Measurements from ENCODE around the gene MCM3AP. TPM values are rescaled to one million over a fixed set of nuclear protein-coding genes. Genes with fewer than 3 reads are reported as not detected.
"Not testable (repeated sequence)": the region's sequence is repeated elsewhere in the genome, so short reads cannot be mapped to it uniquely, and the experiment has no call there.

Gene MCM3AP
- total RNA-seq, 4 donors from 2014 or later = 96.7 to 178 (median 148) TPM

DNA sequence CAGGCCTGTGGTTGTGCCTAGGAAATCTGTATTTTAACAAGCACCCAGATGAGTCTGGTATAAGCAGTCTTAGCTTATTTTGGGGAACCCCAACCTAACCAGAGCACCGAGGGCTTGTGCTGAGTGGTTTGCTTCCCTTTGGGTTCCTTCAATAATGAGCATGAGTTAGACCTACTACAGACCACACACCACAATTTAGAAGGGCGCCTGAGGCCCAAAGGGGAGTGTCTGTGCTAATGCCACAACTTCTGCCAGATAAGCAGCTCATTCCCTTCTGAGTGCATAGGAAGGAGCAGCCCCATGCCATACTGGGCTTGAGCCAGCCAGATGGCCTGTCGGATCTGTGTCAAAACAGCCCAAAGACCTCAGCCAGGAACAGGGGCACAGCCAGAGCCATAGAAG, 41.5 kb downstream of the MCM3AP start:
- H3K27me3 ChIP-seq = no peaks in the 10 kb centered on the region
- H3K9me3 ChIP-seq = no peaks in the 10 kb centered on the region
- no peak overlapping the region for H3K27ac ChIP-seq
- H3K36me3 ChIP-seq = peaks cover 0 to 96% (median 0%) of the 10 kb centered on the region in 3 donors
- no peak for DNase-seq
- no peak for TF ChIP-seq POLR2A (IDR thresholded peaks at IDR 0.05)
- TF ChIP-seq, protein P1, sequence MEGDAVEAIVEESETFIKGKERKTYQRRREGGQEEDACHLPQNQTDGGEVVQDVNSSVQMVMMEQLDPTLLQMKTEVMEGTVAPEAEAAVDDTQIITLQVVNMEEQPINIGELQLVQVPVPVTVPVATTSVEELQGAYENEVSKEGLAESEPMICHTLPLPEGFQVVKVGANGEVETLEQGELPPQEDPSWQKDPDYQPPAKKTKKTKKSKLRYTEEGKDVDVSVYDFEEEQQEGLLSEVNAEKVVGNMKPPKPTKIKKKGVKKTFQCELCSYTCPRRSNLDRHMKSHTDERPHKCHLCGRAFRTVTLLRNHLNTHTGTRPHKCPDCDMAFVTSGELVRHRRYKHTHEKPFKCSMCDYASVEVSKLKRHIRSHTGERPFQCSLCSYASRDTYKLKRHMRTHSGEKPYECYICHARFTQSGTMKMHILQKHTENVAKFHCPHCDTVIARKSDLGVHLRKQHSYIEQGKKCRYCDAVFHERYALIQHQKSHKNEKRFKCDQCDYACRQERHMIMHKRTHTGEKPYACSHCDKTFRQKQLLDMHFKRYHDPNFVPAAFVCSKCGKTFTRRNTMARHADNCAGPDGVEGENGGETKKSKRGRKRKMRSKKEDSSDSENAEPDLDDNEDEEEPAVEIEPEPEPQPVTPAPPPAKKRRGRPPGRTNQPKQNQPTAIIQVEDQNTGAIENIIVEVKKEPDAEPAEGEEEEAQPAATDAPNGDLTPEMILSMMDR (IDR thresholded peaks at IDR 0.05) = no peak
- no peak overlapping the region for H3K4me3 ChIP-seq
- H3K4me1 ChIP-seq = no peaks in the 10 kb centered on the region

GRCh38 chr21:46243325-46243724, 42.1 kb downstream of the MCM3AP start:
- Histone ChIP-seq H3K36me3 (peaks cover 0 to 96% (median 0%) of the 10 kb centered on the region in 3 donors), H3K4me3 (no peak overlapping the region), H3K4me1 (no peaks in the 10 kb centered on the region), H3K27me3 (no peaks in the 10 kb centered on the region), H3K27ac (no peak overlapping the region), H3K9me3 (no peaks in the 10 kb centered on the region)
- DNase-seq = no peak
- no peak for TF ChIP-seq POLR2A (IDR thresholded peaks at IDR 0.05)
- TF ChIP-seq, protein P1 (IDR thresholded peaks at IDR 0.05) = no peak

DNA sequence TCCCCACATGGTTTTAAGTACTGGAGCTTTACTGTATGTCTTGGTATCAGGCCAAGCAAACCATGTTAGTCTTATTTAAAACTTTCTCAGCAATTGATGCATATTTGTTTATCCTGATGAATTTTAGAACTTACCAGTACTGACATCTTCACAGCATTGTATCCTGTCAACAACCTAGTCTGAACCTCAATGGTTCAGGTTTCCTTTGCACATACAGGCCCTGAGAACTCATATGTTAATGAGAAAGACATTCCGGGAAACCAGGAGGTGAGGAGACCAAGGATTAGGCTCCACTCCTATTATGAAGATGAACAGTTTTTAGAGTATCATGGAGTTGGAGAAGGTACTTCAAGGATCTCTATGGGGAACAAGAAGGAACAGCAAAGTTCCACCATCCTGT, 43.8 kb downstream of the MCM3AP start:
- H3K4me3 ChIP-seq, H3K27ac ChIP-seq, H3K9me3 ChIP-seq, DNase-seq, H3K4me1 ChIP-seq, H3K27me3 ChIP-seq: not testable (repeated sequence)
- H3K36me3 ChIP-seq = peaks cover 0 to 82% (median 0%) of the 10 kb centered on the region in 3 donors

- TF ChIP-seq, protein P1 (IDR thresholded peaks at IDR 0.05) = no peak
- no peak for TF ChIP-seq POLR2A (IDR thresholded peaks at IDR 0.05)
- Histone ChIP-seq H3K27ac (no peak overlapping the region), H3K27me3 (no peaks in the 10 kb centered on the region), H3K4me3 (no peak overlapping the region), H3K9me3 (no peaks in the 10 kb centered on the region), H3K36me3 (peaks cover 0 to 82% (median 0%) of the 10 kb centered on the region in 3 donors), H3K4me1 (no peaks in the 10 kb centered on the region)
- DNase-seq = no peak
These were observed 45.5 kb downstream of the MCM3AP start for GRCh38 chr21:46239817-46240325.

GRCh38 chr21:46237474-46237873, 47.9 kb downstream of the MCM3AP start:
- peaks cover 0 to 73% (median 0%) of the 10 kb centered on the region in 3 donors for H3K36me3 ChIP-seq
- no peak for DNase-seq
- TF ChIP-seq, protein P1 (IDR thresholded peaks at IDR 0.05) = no peak
- TF ChIP-seq POLR2A (IDR thresholded peaks at IDR 0.05) = no peak
- H3K27me3 ChIP-seq = no peaks in the 10 kb centered on the region
- H3K9me3 ChIP-seq = no peaks in the 10 kb centered on the region
- H3K4me1 ChIP-seq = no peaks in the 10 kb centered on the region
- H3K27ac ChIP-seq = no peak overlapping the region
- no peak overlapping the region for H3K4me3 ChIP-seq

DNA sequence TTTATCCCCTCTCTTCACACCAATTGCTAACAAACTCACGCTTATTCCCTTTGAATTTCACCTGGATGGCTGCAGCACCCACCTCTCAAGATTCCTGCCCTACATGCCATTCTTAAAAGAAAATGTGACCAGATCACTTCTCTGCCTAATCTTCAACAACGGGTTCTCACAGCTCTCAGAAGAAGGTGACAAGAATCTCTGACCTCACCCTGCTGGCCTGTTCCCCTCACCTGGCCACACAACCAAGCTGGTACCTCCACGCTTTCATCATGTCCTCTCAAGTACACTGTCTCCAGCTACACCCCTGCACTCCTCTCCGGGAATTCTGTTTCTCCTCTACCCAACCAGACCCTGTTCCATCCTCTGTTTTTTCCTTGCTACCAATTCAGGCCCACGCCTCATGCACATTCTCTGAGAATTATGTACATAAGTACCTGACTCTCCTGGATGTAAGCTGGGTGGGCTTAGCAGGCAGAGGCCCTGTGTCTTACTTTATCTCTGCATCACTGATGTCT, 50.9 kb downstream of the MCM3AP start:
- Histone ChIP-seq H3K4me3 (no peak overlapping the region), H3K4me1 (peaks cover 0 to under 1% (median 0%) of the 10 kb centered on the region in 4 donors), H3K27me3 (no peaks in the 10 kb centered on the region), H3K9me3 (no peaks in the 10 kb centered on the region), H3K36me3 (peaks cover 0 to 51% (median 0%) of the 10 kb centered on the region in 3 donors), H3K27ac (no peak overlapping the region)
- TF ChIP-seq, protein P1 (IDR thresholded peaks at IDR 0.05) = no peak
- TF ChIP-seq POLR2A (IDR thresholded peaks at IDR 0.05) = no peak
- no peak for DNase-seq

Measured in Peyer's patch (tissue), 4 donors.